ENCODE results near the gene TMEM37.

TMEM37 gene

DNA sequence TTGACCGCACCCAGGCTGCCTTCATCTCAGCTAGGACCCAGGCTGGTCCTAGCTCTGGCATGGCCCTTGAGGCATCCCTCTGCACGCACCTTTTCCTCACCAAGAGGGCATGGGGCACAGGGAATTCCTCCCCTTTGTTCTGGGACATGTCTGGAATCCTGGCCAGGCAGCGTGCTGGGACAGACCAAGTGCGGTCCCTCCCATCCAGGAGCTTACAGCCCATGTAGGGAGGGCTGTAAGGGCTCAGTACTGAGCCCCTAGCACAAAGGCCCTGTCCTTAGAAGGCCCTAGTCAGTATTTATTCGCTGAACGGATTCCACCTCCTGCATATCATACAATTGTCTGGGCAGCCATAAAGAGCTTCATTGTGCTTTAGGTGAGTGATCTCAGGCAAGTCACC is 3.0 kb downstream of the TMEM37 start:
- DNase-seq (ENCODE audit: low read depth) = no peak

GRCh38 chr2:119435081-119435952 is 3.7 kb downstream of the TMEM37 start:
- DNase-seq (ENCODE audit: low read depth) = no peak

GRCh38 chr2:119435953-119436297 is 4.3 kb downstream of the TMEM37 start:
- DNase-seq (ENCODE audit: low read depth) = no peak

DNA sequence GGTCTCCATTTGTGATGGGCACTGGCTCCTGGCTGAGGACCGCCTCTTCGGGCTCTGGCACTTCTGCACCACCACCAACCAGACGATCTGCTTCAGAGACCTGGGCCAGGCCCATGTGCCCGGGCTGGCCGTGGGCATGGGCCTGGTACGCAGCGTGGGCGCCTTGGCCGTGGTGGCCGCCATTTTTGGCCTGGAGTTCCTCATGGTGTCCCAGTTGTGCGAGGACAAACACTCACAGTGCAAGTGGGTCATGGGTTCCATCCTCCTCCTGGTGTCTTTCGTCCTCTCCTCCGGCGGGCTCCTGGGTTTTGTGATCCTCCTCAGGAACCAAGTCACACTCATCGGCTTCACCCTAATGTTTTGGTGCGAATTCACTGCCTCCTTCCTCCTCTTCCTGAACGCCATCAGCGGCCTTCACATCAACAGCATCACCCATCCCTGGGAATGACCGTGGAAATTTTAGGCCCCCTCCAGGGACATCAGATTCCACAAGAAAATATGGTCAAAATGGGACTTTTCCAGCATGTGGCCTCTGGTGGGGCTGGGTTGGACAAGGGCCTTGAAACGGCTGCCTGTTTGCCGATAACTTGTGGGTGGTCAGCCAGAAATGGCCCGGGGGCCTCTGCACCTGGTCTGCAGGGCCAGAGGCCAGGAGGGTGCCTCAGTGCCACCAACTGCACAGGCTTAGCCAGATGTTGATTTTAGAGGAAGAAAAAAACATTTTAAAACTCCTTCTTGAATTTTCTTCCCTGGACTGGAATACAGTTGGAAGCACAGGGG is 5.5 kb downstream of the TMEM37 start:
- no peak for DNase-seq (ENCODE audit: low read depth)

DNA sequence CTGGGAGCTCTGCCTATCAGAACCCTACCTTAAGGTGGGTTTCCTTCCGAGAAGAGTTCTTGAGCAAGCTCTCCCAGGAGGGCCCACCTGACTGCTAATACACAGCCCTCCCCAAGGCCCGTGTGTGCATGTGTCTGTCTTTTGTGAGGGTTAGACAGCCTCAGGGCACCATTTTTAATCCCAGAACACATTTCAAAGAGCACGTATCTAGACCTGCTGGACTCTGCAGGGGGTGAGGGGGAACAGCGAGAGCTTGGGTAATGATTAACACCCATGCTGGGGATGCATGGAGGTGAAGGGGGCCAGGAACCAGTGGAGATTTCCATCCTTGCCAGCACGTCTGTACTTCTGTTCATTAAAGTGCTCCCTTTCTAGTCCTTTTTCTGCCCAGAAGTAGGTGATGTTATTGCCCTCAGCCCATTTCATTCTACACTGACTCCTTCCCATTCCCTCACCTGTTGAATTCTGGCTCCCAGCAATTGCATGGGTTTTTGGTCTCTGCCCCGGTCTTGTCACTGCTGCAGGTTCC is 6.5 kb downstream of the TMEM37 start:
- no peak for DNase-seq (ENCODE audit: low read depth)

- DNase-seq (ENCODE audit: low read depth) = no peak
These were observed 7.2 kb downstream of the TMEM37 start for GRCh38 chr2:119438726-119439284.

- DNase-seq (ENCODE audit: low read depth) = no peak
These were observed 8.2 kb downstream of the TMEM37 start for GRCh38 chr2:119439574-119440500.

- DNase-seq (ENCODE audit: low read depth) = no peak
These were observed 8.8 kb downstream of the TMEM37 start for GRCh38 chr2:119440501-119440870.

DNA sequence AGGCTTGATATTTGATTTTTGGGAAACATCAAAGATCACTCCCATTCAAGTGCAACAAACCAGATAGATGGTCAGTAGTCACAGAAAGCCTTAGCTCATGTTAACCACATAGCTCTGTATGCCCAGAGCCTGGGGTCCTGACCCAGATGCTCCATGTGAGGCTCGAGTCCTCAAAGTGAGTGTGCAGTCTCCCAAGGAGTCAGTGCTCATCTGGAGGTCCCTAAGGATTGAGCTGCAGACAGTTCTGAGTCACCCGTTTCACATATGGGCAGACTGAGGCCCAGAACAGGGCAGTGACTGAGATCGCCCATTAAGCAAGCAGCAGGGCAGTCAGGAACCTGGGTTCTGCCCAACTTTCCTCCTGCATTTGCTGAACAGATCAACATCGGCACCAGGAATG is 9.2 kb downstream of the TMEM37 start:
- no peak for DNase-seq (ENCODE audit: low read depth)

- no peak for DNase-seq (ENCODE audit: low read depth)
These were observed 9.9 kb downstream of the TMEM37 start for GRCh38 chr2:119441376-119442225.

DNA sequence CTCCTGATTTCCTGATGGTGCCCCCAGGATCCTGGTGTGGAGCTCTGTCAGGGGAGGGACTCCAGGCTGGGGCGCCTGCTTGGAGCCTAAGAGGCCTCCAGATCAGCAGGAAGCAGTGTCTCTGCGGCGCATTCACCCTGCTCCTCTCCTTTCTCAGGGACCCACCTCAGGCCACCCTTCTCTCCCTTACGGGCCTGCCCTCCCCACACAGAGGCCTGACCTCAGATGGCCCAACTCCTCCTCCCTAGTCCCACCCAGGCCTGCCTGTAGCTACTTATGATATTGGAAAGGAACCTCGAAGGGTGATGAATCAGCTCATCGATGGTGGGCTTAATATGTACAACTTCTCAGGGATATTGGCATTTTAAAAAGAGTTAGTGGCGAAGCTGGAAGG is 10.6 kb downstream of the TMEM37 start:
- DNase-seq (ENCODE audit: low read depth) = no peak

DNA sequence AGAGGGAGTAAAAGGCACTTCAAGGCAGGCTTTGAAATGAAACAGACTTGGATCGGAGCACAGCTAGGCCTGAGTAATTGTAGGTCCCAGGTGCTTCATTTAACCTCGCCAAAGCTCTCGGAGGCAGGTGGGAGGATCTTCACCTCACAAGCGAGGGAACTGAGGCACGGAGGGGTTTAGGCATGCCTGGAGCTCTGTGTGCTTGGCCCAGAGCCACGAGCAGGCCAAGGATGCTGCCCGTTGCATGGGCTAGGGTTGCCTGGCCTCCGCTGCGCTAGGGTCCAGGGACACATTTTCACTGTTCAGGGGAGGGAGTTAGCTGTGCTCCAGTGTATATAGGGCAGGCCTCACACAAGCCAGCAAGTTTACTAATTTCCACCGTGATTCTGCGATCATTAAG is 11.2 kb downstream of the TMEM37 start:
- DNase-seq (ENCODE audit: low read depth) = no peak

GRCh38 chr2:119446037-119446436 is 14.4 kb downstream of the TMEM37 start:
- no peak for DNase-seq (ENCODE audit: low read depth)

DNA sequence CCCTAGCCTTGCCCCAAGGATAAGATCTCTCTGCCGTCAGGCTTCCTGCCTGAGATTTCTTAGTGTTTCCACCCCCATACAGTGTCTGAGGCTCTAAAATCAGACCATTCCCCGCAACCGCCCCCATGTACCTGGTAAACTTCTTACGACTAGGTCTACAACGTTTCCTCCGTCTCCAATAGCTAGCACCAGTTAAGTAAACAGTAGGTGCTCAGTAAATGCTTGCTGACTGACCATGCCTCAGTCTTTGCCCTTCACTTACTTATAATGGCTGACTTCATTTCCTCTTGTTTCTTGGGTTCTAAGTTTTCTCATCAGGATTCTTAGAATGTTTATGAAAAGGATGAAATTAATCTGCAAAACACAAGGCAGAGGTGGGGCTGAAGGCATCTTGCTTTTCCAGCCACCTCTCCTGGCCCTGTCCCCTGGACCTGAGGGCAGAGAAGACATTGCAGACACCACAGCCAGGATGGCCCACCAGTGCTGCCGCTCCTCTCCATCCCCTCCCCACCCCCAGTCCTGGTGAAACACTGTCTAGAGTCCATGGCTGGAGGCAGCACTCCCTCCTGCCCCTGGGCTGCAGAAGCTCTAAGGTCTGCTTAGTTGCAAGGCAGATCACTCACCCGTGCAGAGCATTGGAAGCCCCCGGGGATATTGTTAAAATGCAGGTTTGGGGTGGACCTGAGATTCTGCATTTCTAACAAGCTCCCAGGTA is 16.9 kb downstream of the TMEM37 start:
- no peak for DNase-seq (ENCODE audit: low read depth)

DNA sequence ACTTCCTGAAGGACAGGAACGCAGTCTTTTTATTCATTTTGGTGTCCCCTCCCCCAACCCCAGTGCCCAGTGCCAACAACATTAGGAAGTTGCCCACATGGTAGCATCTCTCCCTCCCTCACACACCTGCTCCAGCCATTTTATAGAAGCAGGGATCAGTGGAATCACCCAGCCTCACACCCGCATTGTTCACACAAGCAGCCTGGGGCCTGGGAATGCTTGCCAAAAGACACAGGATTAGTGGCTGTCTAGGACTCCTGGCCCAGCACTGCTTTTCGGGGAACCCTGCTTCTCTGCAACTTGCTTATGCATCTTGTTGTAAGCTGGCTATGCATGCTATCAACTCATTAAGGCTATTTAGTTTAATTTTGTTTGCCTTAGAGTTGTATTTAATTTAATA is 17.9 kb downstream of the TMEM37 start:
- no peak for DNase-seq (ENCODE audit: low read depth)

- no peak for DNase-seq (ENCODE audit: low read depth)
These were observed 19.8 kb downstream of the TMEM37 start for GRCh38 chr2:119451336-119452050.

- DNase-seq (ENCODE audit: low read depth) = no peak
These were observed 22.4 kb downstream of the TMEM37 start for GRCh38 chr2:119453972-119454593.

DNA sequence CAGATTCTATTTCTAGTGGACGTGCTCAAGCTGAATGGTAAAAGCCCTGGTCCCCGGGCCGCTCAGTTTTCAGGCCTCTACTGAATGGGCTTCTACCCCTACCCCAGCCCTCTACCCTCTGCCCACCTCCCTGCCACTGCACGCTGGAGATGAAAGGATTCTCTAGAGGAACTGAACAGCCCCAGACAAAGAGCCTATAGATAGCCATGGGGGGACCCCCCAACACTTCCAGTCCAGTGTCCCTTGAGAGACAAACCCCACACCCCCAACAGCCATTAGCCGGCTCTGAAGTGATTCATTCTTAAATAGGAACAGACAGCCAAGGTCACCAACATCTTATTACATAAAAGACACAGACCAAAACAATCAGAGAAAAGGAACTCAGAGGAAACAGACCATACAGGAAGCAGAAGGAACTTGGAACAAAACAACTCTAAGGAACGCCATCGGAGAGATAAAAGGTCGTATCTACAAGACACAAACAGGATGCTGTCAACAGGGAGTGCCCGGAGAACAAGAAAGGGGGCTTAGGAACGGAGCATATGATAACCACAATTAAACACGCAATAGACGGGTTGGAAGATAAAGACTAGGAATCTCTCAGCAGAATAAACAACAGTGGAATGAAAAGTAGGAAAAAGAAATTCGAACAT is 23.5 kb downstream of the TMEM37 start:
- DNase-seq (ENCODE audit: low read depth) = peak; percentile 42

GRCh38 chr2:119460076-119460475 is 28.4 kb downstream of the TMEM37 start:
- DNase-seq (ENCODE audit: low read depth) = peak; percentile 30

All from iris pigment epithelial cell (primary cell).